ENCODE results near the gene IRF1. TPM values are rescaled to one million over a fixed set of nuclear protein-coding genes. Genes with fewer than 3 reads are reported as not detected.

Gene IRF1
- total and polyA plus RNA-seq, 2 of the 4 experiments (the other 2 are of a cell fraction) = 11.1 to 18.9 TPM

DNA sequence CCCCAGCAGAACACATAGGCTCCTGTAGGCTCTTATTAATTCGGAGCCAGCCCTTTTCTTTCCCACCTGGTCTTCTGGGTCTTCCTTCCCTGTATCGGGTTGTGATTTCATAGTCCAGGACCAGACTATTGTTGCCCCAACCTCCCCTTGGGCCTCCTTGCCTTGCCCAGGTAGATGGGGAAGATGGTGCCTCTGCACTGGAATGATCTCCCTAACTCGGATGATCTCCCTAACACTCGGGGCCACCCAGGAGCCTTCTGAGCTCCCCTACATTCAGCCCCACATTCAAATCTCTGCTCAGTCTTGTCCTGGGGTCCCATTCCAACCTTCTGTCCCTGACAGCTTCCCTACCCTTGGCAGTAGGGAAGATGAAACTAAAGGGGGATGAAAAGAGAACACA is 2.7 kb upstream of the IRF1 start:
- dilution Hi-C loops (cut with HindIII; ENCODE audit: low sequenced_read_pairs, unreplicated experiment) = no loop called here
- CTCF ChIA-PET = interaction anchor here (0.7 kb wide), 1 partner anchor 13 kb away, joined by 3 read pairs; no protein-coding TSS in a partner anchor
- no peak for ATAC-seq (ENCODE audit: low read depth)

More for the DNA sequence above, 2.7 kb upstream of the IRF1 start:
- POLR2A ChIA-PET (ENCODE audit: unreplicated experiment) = no interaction called here
- H3K9me1 ChIP-seq (ENCODE audit: insufficient read depth, low read length) = peaks cover 28% of the 10 kb centered on the region
- H3K18ac ChIP-seq (ENCODE audit: low read depth, low read length) = no peak overlapping the region
- intact Hi-C loops (cut with micrococcal nuclease) = loop anchor here (10.0 kb wide), 1 partner anchor 428 kb away; the partner anchor contains the start of gene IL3
- 0 out of 2 replicates have a peak overlapping the region, but pooled peaks have one; percentile 21 for H2BK120ac ChIP-seq (ENCODE audit: low read depth, low read length)
- no peaks in the 10 kb centered on the region for H3K9me3 ChIP-seq (ENCODE audit: control insufficient read depth, insufficient read depth, low read length)
- no peak overlapping the region for H3K27ac ChIP-seq (ENCODE audit: insufficient read depth, low read length)
- no peak overlapping the region for H3K14ac ChIP-seq (replicated peaks; ENCODE audit: low read depth, low read length)
- H3K79me1 ChIP-seq (ENCODE audit: low read depth in 1 of 2, low read length in 2 of 2) = peaks cover 20 to 38% of the 10 kb centered on the region in 2 experiments
- no peak for DNase-seq
- WGBS, 2 experiments (ENCODE audit: extremely low coverage in 2 of 2, insufficient read length in 1 of 2) = no CpG with 5 or more reads among the region's 4 CpGs
- H3K4me2 ChIP-seq (ENCODE audit: low read depth, low read length) = no peak overlapping the region
- H4K91ac ChIP-seq (ENCODE audit: insufficient read depth, low read depth, low read length) = no peak overlapping the region
- peak overlapping the region; percentile 73 for H2AK9ac ChIP-seq (replicated peaks; ENCODE audit: low read depth, low read length, poor library complexity)
- no TSS peak for BruUV-seq (replicated peaks)
- peaks cover 19% of the 10 kb centered on the region for H4K20me1 ChIP-seq (ENCODE audit: insufficient read depth, low read length)
- no peak overlapping the region for H4K8ac ChIP-seq (ENCODE audit: low read depth in 2 of 2, low read length in 2 of 2)
- H3K4me3 ChIP-seq (ENCODE audit: insufficient read depth, low read depth, low read length) = no peak overlapping the region
- TF ChIP-seq MAFK (IDR thresholded peaks at IDR 0.05; ENCODE audit: low read depth, low read length) (no peak), NFE2L2 (IDR thresholded peaks at IDR 0.05; ENCODE audit: low read depth, low read length) (no peak), USF2 (IDR thresholded peaks at IDR 0.05; ENCODE audit: low read depth, low read length) (no peak), MAZ (IDR thresholded peaks at IDR 0.05; ENCODE audit: borderline replicate concordance, low read depth, low read length) (no peak), MXI1 (IDR thresholded peaks at IDR 0.05; ENCODE audit: borderline replicate concordance, low read depth, low read length) (no peak), RAD21 (IDR thresholded peaks at IDR 0.05; ENCODE audit: low read length) (no peak), CEBPB (IDR thresholded peaks at IDR 0.05; ENCODE audit: low read depth, low read length) (no peak)
- no peak overlapping the region for H2BK5ac ChIP-seq (ENCODE audit: low read depth, low read length, poor library complexity, severe bottlenecking)
- H3K4ac ChIP-seq (ENCODE audit: low read depth, low read length) = peak overlapping the region; percentile 53
- no peak overlapping the region for H2BK15ac ChIP-seq (ENCODE audit: low read depth, low read length)
- H3K27me3 ChIP-seq (ENCODE audit: control insufficient read depth, insufficient read depth, low read length) = no peaks in the 10 kb centered on the region
- peaks cover 5% of the 10 kb centered on the region for H3K36me3 ChIP-seq (ENCODE audit: control insufficient read depth, insufficient read depth, low read length)
- H3K9ac ChIP-seq (ENCODE audit: low read depth, low read length) = no peak overlapping the region
- peak overlapping the region; percentile 52 for H2BK20ac ChIP-seq (ENCODE audit: low read depth, low read length)
- in situ Hi-C loops (cut with MboI; ENCODE audit: low sequenced_read_pairs) = loop anchor here (25.0 kb wide), 1 partner anchor 406 kb away; no protein-coding TSS in a partner anchor
- H3K23ac ChIP-seq (ENCODE audit: low read depth, low read length) = no peak overlapping the region
- H4K5ac ChIP-seq (ENCODE audit: low read depth, low read length) = no peak overlapping the region
- H3K4me1 ChIP-seq (ENCODE audit: control insufficient read depth, insufficient read depth, low read length) = peaks cover 33% of the 10 kb centered on the region
- H2AK5ac ChIP-seq (ENCODE audit: low read depth, low read length) = peak overlapping the region; percentile 73
- H2AFZ ChIP-seq (replicated peaks; ENCODE audit: low read length, poor library complexity) = peak overlapping the region; percentile 54
- no peak overlapping the region for H3K56ac ChIP-seq (ENCODE audit: extremely low read depth, insufficient read depth, low read length)
